ENCODE measurements around the gene PCNT. TPM values are rescaled to one million over a fixed set of nuclear protein-coding genes. Genes with fewer than 3 reads are reported as not detected.

Gene PCNT
- total RNA-seq, 1 experiment from 2014 or later = 39.6 TPM

DNA sequence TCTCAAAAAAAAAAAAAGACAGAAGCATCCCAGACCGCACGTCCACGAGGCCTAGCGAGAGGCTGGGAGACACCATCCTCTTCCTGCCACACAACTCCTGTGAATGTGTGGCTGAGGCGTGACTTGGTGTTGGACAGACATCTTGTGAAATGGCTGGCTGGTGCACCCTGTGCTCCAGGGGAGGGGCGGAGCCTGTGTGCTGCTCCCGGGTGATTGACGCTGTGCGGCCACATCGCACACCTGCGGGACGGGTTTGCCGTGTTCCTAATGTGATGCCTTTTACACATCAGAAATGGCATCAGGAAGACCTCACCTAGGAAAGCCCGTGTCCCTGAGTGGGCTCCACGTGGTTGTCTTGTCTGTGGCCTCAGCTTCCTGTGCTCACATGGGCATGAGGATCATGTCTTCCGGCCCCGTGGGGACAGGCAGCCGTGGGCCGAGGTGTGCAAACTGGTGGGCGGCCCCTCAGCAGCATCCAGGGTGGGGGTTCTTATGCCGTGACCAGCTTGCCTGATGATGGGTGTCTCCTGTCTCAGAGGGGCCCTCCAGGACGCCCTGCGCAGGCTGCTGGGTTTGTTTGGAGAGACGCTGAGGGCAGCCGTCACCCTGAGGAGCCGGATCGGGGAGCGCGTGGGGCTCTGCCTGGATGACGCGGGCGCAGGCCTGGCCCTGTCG lies 64.4 kb downstream of the PCNT start:
- no peak overlapping the region for H2AK5ac ChIP-seq (ENCODE audit: insufficient read length, low read length)
- H3T11ph ChIP-seq (ENCODE audit: low read length) = no peak overlapping the region
- H2BK120ac ChIP-seq (ENCODE audit: low read depth, low read length, poor library complexity, severe bottlenecking) = no peak overlapping the region
- no peaks in the 10 kb centered on the region for H3K27me3 Mint-ChIP-seq (ENCODE audit: low read depth)
- no peak overlapping the region for H2BK12ac ChIP-seq (ENCODE audit: insufficient read length, low read depth, low read length)
- no peak for DNase-seq
- peak overlapping the region in 2 of 3 experiments; percentile 28 to 85; a peak in 3 of 7 replicates for H3K27ac Mint-ChIP-seq
- H3K18ac ChIP-seq (ENCODE audit: insufficient read length, low read depth, low read length) = no peak overlapping the region
- no peak overlapping the region for H3K27ac ChIP-seq (ENCODE audit: insufficient read length, low read depth, low read length)
- H3K9ac ChIP-seq (ENCODE audit: extremely low read depth, insufficient read length, low read length) = no peak overlapping the region
- H4K5ac ChIP-seq (ENCODE audit: insufficient read length, low read depth, low read length) = no peak overlapping the region
- H3K79me2 ChIP-seq (ENCODE audit: insufficient read depth, low read length) = peaks cover 6% of the 10 kb centered on the region; the same call in 1 of the 2 replicates
- H3K14ac ChIP-seq (ENCODE audit: insufficient read depth, low read length) = no peak overlapping the region; the same call in 1 of the 2 replicates
- H3K56ac ChIP-seq (ENCODE audit: insufficient read length, low read depth, low read length) = no peak overlapping the region
- H2BK15ac ChIP-seq (ENCODE audit: low read depth, low read length) = no peak overlapping the region
- H3K36me3 Mint-ChIP-seq (ENCODE audit: insufficient read depth in 1 of 3, low read depth in 3 of 3) = peaks cover 34 to 67% (median 61%) of the 10 kb centered on the region in 3 experiments
- H3K4ac ChIP-seq (ENCODE audit: low read depth, low read length) = no peak overlapping the region
- H2BK5ac ChIP-seq (ENCODE audit: insufficient read length, low read length) = no peak overlapping the region
- no peaks in the 10 kb centered on the region for H3K9me3 ChIP-seq (ENCODE audit: control insufficient read depth, low read depth, low read length)
- TF ChIP-seq, protein P1, sequence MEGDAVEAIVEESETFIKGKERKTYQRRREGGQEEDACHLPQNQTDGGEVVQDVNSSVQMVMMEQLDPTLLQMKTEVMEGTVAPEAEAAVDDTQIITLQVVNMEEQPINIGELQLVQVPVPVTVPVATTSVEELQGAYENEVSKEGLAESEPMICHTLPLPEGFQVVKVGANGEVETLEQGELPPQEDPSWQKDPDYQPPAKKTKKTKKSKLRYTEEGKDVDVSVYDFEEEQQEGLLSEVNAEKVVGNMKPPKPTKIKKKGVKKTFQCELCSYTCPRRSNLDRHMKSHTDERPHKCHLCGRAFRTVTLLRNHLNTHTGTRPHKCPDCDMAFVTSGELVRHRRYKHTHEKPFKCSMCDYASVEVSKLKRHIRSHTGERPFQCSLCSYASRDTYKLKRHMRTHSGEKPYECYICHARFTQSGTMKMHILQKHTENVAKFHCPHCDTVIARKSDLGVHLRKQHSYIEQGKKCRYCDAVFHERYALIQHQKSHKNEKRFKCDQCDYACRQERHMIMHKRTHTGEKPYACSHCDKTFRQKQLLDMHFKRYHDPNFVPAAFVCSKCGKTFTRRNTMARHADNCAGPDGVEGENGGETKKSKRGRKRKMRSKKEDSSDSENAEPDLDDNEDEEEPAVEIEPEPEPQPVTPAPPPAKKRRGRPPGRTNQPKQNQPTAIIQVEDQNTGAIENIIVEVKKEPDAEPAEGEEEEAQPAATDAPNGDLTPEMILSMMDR (conservative IDR thresholded peaks at IDR 0.05) = no peak
- H3K4me3 Mint-ChIP-seq = no peak overlapping the region
- no peak overlapping the region for H3K23ac ChIP-seq (ENCODE audit: insufficient read length, low read depth, low read length)
- no peak overlapping the region for H2AFZ ChIP-seq (ENCODE audit: low read length)
- H3K79me1 ChIP-seq (ENCODE audit: insufficient read depth, low read depth, low read length, poor library complexity, severe bottlenecking) = no peaks in the 10 kb centered on the region
- H3K4me1 Mint-ChIP-seq = peaks cover 0 to 2% of the 10 kb centered on the region in 2 experiments; a peak in 1 of 4 replicates
- H3K27me3 ChIP-seq (ENCODE audit: insufficient read depth, low read length) = no peaks in the 10 kb centered on the region
- H3K9me3 Mint-ChIP-seq = peaks cover 8 to 14% of the 10 kb centered on the region in 2 experiments
- no peak overlapping the region for H3K4me2 ChIP-seq (ENCODE audit: insufficient read depth, insufficient read length, low read length)
- no peak overlapping the region for H4K8ac ChIP-seq (replicated peaks; ENCODE audit: insufficient read length, low read depth, low read length)
- no peak overlapping the region for H2BK20ac ChIP-seq (ENCODE audit: low read depth, low read length, poor library complexity, severe bottlenecking)
- no peak overlapping the region for H4K91ac ChIP-seq (ENCODE audit: insufficient read length, low read depth, low read length)
- H3K4me1 ChIP-seq (ENCODE audit: insufficient read depth, low read length) = no peaks in the 10 kb centered on the region
- H3K23me2 ChIP-seq (ENCODE audit: insufficient read length, low read depth, low read length, poor library complexity, severe bottlenecking) = no peaks in the 10 kb centered on the region
- no CpG with 5 or more reads among the region's 33 CpGs for WGBS (ENCODE audit: extremely low coverage, insufficient read length, low lambda C conversion rate)
- no peaks in the 10 kb centered on the region for H4K20me1 ChIP-seq (ENCODE audit: control insufficient read depth, insufficient read depth, insufficient read length)

Data from H9 (cell line).